Smooth muscle cell (in vitro differentiated cells): ENCODE results near the gene MEAF6. TPM values are rescaled to one million over a fixed set of nuclear protein-coding genes. Genes with fewer than 3 reads are reported as not detected.
A peak's percentile ranks its signal among the peaks of the same experiment; 100 is the strongest.

Experiments
- DNase-seq: peaks from one replicate; lab custom pipeline; 2025; ENCODE audit not compliant: unreplicated experiment; lab: John Stamatoyannopoulos, UW
- H2AFZ ChIP-seq: fragments of 200-600 bp; sonication (generic); 2 replicates; pipeline ENCODE4 v1.6.0; 2016; ENCODE audit warnings: antibody characterized with exemption, low read depth, mild to moderate bottlenecking
- H3F3A ChIP-seq: fragments of 200-600 bp; sonication (generic); 2 replicates; pipeline ENCODE4 v1.6.0; 2017; ENCODE audit warnings: antibody characterized with exemption, low read depth
- H3K27ac ChIP-seq: fragments of 200-600 bp; sonication (generic); 2 replicates; pipeline ENCODE4 v1.5.1; 2016; ENCODE audit warnings: low read depth, mild to moderate bottlenecking
- H3K27me3 ChIP-seq: fragments of 200-600 bp; sonication (generic); 2 replicates; pipeline ENCODE4 v1.6.1; 2016; ENCODE audit warnings: low read depth, mild to moderate bottlenecking
- H3K36me3 ChIP-seq: fragments of 200-600 bp; sonication (generic); 2 replicates; pipeline ENCODE4 v1.5.1; 2016; ENCODE audit warnings: low read depth
- H3K4me1 ChIP-seq: fragments of 200-600 bp; sonication (generic); 2 replicates; pipeline ENCODE4 v1.5.1; 2016; ENCODE audit warnings: low read depth
- H3K4me2 ChIP-seq: fragments of 200-600 bp; sonication (generic); 2 replicates; pipeline ENCODE4 v1.6.0; 2016; ENCODE audit warnings: mild to moderate bottlenecking
- H3K4me3 ChIP-seq: fragments of 200-600 bp; sonication (generic); 2 replicates; pipeline ENCODE4 v1.5.1; 2016; ENCODE audit warnings: mild to moderate bottlenecking
- H3K79me2 ChIP-seq: fragments of 200-600 bp; sonication (generic); 2 replicates; pipeline ENCODE4 v1.6.0; 2016; ENCODE audit warnings: low read depth, mild to moderate bottlenecking
- H3K9ac ChIP-seq: fragments of 200-600 bp; sonication (generic); 2 replicates; pipeline ENCODE4 v1.6.0; 2016; ENCODE audit warnings: low read depth
- H3K9me3 ChIP-seq: fragments of 200-600 bp; sonication (generic); replicated peaks from 2 replicates; pipeline ENCODE4 v1.5.1; 2016; ENCODE audit warnings: low read depth
- H4K20me1 ChIP-seq: fragments of 200-600 bp; sonication (generic); 2 replicates; pipeline ENCODE4 v1.6.0; 2016; ENCODE audit warnings: low read depth
- WGBS: methylation state at CpG from one replicate; pipeline ENCODE4 v1.1.7; 2016; ENCODE audit warnings: low lambda C conversion rate; 5-methylcytosine and 5-hydroxymethylcytosine counted together
- polyA plus RNA-seq: library from polyadenylated mRNA; unstranded; fragments of >200 nt; fragmentation: Nextera tagmentation; extraction: Ambion mirVana; gene quantifications from 2 replicates; pipeline ENCODE4 v1.2.1, GENCODE V29; 2016
- total RNA-seq: library from RNA; depleted of rRNA; stranded (reverse); fragments of >200 nt; gene quantifications from 2 replicates; pipeline ENCODE4 v1.2.3, GENCODE V29; 2014
- TF ChIP-seq, protein P1 (sequence below): fragments of 200-600 bp; sonication (generic); IDR thresholded peaks from 2 replicates; pipeline ENCODE4 v1.5.1; 2017; ENCODE audit warnings: borderline replicate concordance, mild to moderate bottlenecking, antibody characterized with exemption; ENCODE audit not compliant: insufficient read depth, poor library complexity, severe bottlenecking

MEAF6 gene
- total and polyA plus RNA-seq, 2 experiments from 2014 or later = 58.8 to 87.6 TPM

DNA sequence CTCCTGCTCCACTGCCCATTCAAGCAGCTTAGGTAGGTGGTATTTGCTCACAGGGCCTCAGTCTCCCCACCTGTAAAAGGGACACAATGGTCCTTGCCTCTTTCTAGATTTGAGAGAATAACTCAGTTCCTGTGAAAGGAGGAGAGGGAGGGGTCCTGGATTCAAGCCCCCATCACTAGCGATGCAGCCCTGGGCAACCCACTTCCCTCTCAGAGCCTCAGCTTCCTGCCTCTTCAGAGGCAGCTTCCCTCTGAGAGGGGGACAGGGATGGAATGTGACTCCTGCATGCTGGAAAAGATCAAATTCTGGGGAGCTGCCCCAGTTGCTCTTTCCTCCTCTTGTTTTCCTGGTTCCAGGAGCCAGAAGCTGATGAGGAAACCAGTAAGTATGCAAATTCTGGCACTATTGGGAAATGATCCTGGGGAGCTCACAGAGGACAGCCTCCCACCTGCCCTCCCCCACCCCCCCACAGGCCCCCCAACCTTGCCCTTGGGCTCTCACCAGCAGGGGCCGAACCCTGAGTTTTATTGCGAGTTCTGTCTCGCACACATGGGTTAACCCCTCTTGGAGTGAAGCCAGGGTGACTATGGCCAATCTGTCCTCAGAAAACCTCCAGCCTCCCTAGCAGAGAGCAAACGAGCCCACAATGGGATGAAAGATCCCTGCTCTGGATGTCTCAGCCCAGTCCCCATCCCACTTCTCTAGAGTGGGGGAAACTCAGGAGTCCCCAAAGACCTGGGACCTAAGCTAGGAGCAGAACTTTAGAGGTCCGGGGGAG, 28.5 kb downstream of the MEAF6 start:
- WGBS = 78% methylated on average over 6 of the region's 6 CpGs
- Histone ChIP-seq H3K9ac (no peak overlapping the region), H3F3A (peaks cover 15% of the 10 kb centered on the region), H3K27ac (peak overlapping the region; percentile 11), H4K20me1 (peaks cover 26% of the 10 kb centered on the region), H3K36me3 (no peaks in the 10 kb centered on the region), H3K4me1 (no peaks in the 10 kb centered on the region), H2AFZ (no peak overlapping the region), H3K4me3 (no peak overlapping the region), H3K27me3 (no peaks in the 10 kb centered on the region), H3K4me2 (no peak overlapping the region), H3K9me3 (no peaks in the 10 kb centered on the region), H3K79me2 (no peaks in the 10 kb centered on the region)
- no peak for DNase-seq
- TF ChIP-seq, protein P1, sequence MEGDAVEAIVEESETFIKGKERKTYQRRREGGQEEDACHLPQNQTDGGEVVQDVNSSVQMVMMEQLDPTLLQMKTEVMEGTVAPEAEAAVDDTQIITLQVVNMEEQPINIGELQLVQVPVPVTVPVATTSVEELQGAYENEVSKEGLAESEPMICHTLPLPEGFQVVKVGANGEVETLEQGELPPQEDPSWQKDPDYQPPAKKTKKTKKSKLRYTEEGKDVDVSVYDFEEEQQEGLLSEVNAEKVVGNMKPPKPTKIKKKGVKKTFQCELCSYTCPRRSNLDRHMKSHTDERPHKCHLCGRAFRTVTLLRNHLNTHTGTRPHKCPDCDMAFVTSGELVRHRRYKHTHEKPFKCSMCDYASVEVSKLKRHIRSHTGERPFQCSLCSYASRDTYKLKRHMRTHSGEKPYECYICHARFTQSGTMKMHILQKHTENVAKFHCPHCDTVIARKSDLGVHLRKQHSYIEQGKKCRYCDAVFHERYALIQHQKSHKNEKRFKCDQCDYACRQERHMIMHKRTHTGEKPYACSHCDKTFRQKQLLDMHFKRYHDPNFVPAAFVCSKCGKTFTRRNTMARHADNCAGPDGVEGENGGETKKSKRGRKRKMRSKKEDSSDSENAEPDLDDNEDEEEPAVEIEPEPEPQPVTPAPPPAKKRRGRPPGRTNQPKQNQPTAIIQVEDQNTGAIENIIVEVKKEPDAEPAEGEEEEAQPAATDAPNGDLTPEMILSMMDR = no peak

DNA sequence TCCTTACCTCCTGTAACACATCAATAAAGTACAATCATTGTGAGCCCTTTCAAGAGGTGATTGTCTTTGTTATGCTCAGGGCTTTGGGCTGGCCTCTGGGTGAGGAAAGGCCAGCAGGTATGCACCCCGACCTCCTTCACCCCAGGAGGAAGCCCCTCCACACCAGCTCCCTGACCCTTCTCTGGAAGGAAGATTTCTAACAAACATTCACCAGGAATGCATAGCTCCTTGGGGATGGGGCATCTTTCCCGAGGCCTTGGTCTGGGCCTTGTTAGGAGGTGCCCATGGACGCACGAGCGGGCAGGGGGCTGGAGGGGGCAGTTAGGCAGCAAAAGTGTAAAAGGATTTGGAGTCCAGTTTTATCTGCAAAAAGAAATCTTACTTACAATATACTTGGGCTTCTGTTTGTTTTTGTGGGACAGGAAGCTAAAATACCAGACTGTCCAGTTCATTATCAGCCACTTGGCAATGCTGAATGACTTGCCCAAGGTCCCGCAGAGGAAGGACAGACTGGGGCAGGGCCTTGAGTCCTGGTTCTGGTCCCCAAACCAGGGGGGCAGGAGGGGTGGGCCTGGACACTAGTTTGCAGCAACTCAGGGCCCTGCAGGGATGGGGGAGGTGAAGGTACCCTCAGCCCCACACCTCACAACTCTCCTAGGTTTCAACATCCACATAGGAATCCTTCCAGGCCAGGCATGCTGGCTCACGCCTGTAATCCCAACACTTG, 30.1 kb downstream of the MEAF6 start:
- H3K27me3 ChIP-seq = no peaks in the 10 kb centered on the region
- peaks cover 15% of the 10 kb centered on the region for H3F3A ChIP-seq
- no peak for DNase-seq
- WGBS = 87% methylated on average over 7 of the region's 7 CpGs
- H3K9ac ChIP-seq = no peak overlapping the region
- H3K4me1 ChIP-seq = peaks cover under 1% of the 10 kb centered on the region
- H3K4me3 ChIP-seq = no peak overlapping the region
- H3K9me3 ChIP-seq = no peaks in the 10 kb centered on the region
- H3K79me2 ChIP-seq = peaks cover 8% of the 10 kb centered on the region
- H3K27ac ChIP-seq = peak overlapping the region; percentile 24
- H4K20me1 ChIP-seq = peaks cover 40% of the 10 kb centered on the region
- H3K36me3 ChIP-seq = no peaks in the 10 kb centered on the region
- H2AFZ ChIP-seq = no peak overlapping the region
- TF ChIP-seq, protein P1 = no peak
- H3K4me2 ChIP-seq = no peak overlapping the region

DNA sequence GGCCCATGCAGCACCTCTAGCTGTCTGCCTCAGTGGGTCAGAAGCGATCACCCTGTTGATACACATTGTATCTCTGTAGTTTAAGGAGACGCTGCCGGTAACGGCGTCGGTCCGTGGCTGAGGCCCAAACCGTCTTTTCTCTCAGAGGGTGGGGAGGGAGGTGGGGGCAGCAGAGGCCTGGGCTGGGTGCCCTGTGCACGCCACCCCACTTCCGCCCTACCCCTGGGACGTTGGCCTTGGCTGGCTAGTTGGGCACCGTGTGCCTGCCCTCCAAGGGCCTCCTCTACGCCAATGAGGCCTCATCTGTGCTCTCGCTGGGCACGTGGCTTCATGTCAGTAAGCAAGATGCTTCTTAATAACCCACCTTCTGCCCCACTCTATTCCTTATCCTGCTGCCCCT, 30.8 kb downstream of the MEAF6 start:
- Histone ChIP-seq H3K4me2 (no peak overlapping the region), H3K27me3 (no peaks in the 10 kb centered on the region), H3K4me1 (peaks cover 6% of the 10 kb centered on the region), H2AFZ (no peak overlapping the region), H3F3A (peaks cover 15% of the 10 kb centered on the region), H3K36me3 (no peaks in the 10 kb centered on the region), H3K27ac (peak overlapping the region; percentile 5), H3K4me3 (no peak overlapping the region), H3K9ac (no peak overlapping the region), H3K9me3 (no peaks in the 10 kb centered on the region), H3K79me2 (peaks cover 12% of the 10 kb centered on the region), H4K20me1 (peaks cover 47% of the 10 kb centered on the region)
- DNase-seq = no peak
- TF ChIP-seq, protein P1 = no peak
- WGBS = 94% methylated on average over 15 of the region's 15 CpGs
